NCI-H526 treated with DMSO at 0.1 percent for 48 hours (cell line): ENCODE results near the gene WDR38.

Experiments
- DNase-seq: peaks from one replicate; lab custom pipeline; 2025; lab: John Stamatoyannopoulos, UW

Gene WDR38

GRCh38 chr9:124858330-124859046 lies 5.2 kb downstream of the WDR38 start:
- no peak for DNase-seq

DNA sequence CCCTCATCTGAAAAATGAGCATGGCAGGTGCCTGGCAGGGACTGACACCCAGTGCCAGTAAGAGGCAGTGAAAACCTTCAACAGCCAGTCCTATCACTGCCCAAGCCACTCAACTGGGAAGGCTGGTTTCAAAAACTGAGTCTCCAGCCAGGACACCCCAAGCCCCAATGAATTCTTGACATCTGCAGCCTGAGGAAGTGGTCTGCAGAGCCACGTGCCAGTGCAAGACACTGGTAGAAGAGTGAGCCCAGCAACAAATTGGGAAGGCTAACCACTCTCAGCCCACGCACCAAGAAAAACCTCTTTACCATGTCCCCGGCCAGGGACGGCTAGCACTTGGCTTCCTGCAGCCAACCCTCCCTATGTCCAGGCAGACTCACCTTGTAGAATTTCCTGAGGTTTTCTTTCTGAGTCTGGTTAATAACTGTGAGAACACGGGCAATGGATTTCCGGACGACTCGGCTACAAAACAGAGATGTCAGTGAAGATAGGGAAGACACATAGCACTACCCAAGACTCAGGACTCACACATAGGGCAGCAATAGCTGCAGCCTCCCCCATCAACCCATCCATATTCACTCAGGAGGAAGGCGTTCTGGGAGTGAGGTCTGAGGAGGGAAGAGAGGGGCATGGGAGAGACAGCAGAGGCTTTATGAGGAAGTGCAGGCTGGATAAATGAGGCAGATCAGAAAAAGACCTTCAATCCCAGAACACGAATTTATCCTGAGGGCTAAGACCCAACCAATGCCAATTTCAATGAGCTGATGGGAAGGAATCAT lies 6.7 kb downstream of the WDR38 start:
- DNase-seq = no peak

- DNase-seq = no peak
These were observed 7.5 kb downstream of the WDR38 start for GRCh38 chr9:124860582-124861341.

- peak; percentile 68 for DNase-seq
These were observed 8.3 kb downstream of the WDR38 start, which contains the start of the genes ARPC5L and RPL35 for GRCh38 chr9:124861342-124862229. TSS of gene ARPC5L (plus strand) at chr9:124862130. CDS start at chr9:124869291, 7,161 bp downstream. TSS of gene RPL35 (minus strand) at chr9:124861957. CDS start at chr9:124861912, 45 bp downstream.

GRCh38 chr9:124863371-124863871 lies 10.2 kb downstream of the WDR38 start:
- DNase-seq = no peak

- peak; percentile 62 for DNase-seq
These were observed 15.5 kb downstream of the WDR38 start for GRCh38 chr9:124868511-124869465.

DNA sequence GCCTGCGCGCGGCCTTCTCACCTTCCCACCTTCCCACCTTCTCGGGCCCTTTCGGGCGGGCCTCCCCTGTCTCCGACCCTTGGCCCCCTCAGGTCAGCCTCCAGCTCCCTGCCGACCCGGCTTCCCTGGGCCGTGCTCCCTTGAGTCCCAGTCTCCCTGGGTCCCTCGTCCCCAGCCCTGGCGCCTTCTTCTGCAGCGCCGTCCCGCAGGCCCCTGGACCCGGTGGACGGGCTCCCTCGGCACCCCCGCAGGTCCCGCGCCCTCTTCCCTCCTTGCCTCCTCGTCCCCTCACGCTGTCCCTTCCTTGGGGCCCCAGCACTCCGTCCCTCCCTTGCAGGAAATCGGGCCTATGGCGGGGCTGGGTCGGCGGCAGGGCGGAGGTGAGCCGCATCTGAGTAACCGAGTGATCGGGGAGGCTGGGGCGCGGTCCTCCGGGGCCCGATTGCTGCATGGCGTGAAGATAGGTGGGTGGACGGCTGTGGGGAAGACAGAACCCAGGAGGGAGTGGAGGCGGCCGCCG lies 16.3 kb downstream of the WDR38 start:
- DNase-seq = no peak

DNA sequence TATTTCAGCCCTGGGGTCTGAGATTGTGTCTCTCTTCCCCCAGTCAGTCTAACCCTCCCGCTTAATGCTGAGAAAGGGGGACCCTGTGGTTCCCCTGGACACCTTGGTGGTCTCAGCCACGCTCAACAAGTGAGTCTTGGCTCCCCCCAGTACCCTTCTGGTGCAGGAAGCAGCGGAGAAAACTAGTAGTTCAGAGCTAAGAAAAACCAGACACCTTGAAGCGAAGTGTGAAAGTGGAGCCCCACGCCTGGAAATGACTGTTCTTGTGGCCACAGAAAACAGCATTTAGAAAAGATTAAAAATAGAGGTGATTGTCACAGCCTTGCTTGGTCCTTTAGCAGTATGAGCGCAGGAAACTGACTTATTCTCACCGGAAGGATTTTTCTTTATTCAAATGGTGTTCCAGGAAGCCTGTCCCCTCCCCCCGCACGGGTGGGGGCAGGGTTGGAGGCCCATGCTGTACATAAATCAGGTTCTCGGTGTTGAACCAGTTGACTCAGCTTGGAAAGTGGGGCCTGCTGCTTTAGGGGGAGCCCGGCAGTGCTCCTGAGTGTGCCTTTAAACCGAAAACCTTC lies 16.8 kb downstream of the WDR38 start:
- no peak for DNase-seq

GRCh38 chr9:124870723-124871122 lies 17.5 kb downstream of the WDR38 start:
- DNase-seq = no peak

DNA sequence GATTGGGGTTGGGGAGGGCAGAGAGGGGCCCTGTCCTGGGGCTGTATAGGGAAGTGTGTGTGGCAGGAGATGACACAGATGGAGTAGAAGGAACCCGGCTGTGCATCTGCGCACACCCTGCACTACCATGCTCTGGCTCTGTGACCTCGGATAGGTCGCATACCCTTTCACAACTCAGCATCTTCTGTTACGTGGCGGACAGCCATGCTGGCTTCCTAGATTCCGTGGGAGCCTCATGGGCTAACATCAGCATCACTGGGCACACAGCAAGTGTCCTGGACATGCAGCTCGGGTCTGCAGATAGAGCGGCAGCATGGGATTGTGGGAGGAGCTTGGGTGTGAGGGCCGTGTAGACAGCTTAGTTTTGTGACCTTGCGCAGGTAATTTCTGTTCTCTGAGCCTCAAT lies 17.9 kb downstream of the WDR38 start:
- no peak for DNase-seq

DNA sequence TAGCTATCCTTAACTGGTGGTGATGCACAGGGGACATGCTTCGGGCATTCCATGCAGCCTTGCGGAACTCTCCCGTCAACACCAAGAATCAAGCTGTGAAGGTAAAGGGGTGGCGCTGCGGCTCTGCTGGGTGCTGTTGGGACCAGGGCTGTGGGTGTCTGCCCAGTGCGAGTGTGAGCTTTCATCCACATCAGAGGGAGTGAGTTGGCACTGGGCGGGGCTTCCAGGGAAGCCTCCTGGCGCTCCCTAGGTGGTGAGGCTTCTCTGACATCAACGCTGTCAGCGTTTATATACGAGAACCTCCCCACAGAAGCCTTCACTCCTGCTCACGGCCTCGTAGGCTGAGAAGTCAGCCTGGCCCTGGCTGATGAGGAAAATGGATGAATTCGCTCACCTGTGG lies 20.4 kb downstream of the WDR38 start:
- DNase-seq = no peak

DNA sequence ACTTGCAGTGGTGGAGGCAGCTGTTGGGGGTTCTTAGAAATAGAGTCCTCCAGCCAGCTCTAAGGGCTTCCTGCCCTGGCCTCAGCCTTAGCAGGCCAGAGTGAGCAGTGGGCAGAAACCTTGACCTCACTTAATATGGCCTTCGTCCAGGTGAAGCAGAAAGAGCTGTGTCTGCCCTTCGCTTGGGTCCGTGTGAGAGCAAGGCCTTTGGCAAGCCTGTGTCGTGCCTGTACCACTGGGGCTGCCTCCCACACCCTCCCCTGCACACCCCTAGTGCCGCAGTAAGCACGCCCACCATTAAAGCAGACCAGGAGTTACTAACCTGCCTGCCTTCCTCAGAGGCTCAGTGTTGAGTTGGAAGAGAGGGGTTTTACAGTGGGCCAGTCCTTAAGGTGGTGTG lies 22.2 kb downstream of the WDR38 start:
- no peak for DNase-seq

DNA sequence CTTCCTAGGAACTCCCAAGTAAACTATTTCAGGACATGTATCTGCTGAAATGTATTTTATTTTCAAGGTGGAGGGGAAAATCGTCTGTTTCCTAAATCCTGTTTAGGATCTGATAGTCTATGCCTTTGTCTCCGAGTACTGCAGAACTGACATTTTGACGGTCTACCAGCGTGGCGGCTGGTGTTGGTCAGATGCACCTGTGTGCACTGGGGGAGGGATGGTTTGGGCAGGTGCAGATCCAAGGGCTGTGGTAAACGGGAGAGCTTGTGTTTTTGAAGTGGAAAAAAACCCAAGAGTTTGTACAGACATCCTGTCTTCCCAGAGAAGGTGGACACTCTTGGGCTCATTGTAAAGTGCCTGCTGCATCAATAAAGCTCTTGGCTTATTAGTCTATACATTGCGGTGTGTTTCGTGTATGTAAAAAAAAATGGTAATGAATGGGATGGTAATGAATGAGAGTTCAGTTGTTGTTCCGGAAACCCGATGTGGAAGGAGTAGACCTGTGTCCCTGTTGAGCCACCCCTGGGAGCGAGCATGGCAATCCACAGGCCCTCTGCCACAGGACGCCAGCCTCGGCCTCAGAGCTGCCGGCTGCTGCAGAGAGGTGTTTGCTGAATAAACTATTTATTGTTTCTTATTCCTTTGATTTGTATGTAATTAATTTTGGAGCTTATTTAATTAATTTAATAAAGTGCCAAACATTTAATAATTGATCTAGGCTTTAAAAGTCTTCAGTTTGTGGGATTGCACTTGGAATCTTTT lies 23.9 kb downstream of the WDR38 start:
- no peak for DNase-seq

- DNase-seq = no peak
These were observed 24.8 kb downstream of the WDR38 start for GRCh38 chr9:124878021-124878420.

- DNase-seq = no peak
These were observed 25.3 kb downstream of the WDR38 start for GRCh38 chr9:124878518-124878917.

DNA sequence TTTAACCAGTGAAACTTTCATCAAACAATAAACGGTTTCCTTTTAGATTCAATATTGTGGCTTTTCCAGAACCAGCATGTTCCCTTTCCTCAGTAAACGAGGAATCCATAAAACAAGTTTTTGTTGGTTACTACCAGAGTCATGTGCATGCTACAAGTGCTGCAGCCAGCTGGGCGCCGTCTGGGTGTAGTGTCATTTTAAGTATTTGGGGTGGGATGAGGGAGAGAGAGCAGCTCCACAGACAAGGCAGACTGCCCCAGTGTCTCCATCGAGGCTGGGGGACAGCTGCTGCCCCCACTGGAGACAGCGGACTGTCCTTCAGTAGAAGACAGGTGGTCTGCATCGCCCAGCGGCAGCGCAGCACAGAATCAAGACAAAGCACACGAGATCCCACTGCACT lies 26.0 kb downstream of the WDR38 start:
- no peak for DNase-seq

- peak; percentile 0 for DNase-seq
These were observed 27.2 kb downstream of the WDR38 start for GRCh38 chr9:124880501-124880900.

- DNase-seq = no peak
These were observed 28.0 kb downstream of the WDR38 start for GRCh38 chr9:124881138-124881743.
